SK-N-SH (cell line): ENCODE results near the gene EPHB4.

Experiments
- CTCF ChIP-seq: fragments of 200-600 bp; sonication (generic); IDR thresholded peaks from 2 replicates; pipeline ENCODE4 v1.6.1; 2017; ENCODE audit warnings: antibody characterized with exemption, mild to moderate bottlenecking, moderate library complexity
- EP300 ChIP-seq, 2 experiments: IDR thresholded peaks; 2 replicates each; pipeline versions ENCODE4 v1.4.0 to v1.6.1; 2012; ENCODE audit warnings: borderline replicate concordance in 1 of 2, low read depth in 1 of 2, low read length in 1 of 2
- EZH2phosphoT487 ChIP-seq: fragments of 200-600 bp; sonication (generic); IDR thresholded peaks from 2 replicates; pipeline ENCODE4 v1.6.1; 2017; ENCODE audit warnings: low read depth, mixed run types, mild to moderate bottlenecking, antibody characterized with exemption, moderate library complexity, borderline replicate concordance
- GATA2 ChIP-seq: sonication (generic); formaldehyde crosslinking; IDR thresholded peaks from 2 replicates; pipeline ENCODE4 v1.5.0; 2020; ENCODE audit warnings: mild to moderate bottlenecking, missing genetic modification reagents
- JUND ChIP-seq: IDR thresholded peaks from 2 replicates; pipeline ENCODE4 v1.4.0; 2012
- MXI1 ChIP-seq: IDR thresholded peaks from 2 replicates; pipeline ENCODE4 v1.6.1; 2012; ENCODE audit warnings: mild to moderate bottlenecking, low read depth, low read length, improper control_type of control experiment
- POLR2AphosphoS5 ChIP-seq: IDR thresholded peaks from 2 replicates; pipeline ENCODE4 v1.6.1; 2012; ENCODE audit warnings: low read depth, low read length
- RAD21 ChIP-seq: IDR thresholded peaks from 2 replicates; pipeline ENCODE4 v1.6.1; 2012; ENCODE audit warnings: mild to moderate bottlenecking, low read length
- TAF1 ChIP-seq: IDR thresholded peaks from 2 replicates; pipeline ENCODE4 v1.6.1; 2012; ENCODE audit warnings: low read depth, mild to moderate bottlenecking, low read length, moderate library complexity, borderline replicate concordance
- YY1 ChIP-seq: IDR thresholded peaks from 2 replicates; pipeline ENCODE4 v1.4.0; 2012; ENCODE audit warnings: low read depth, mild to moderate bottlenecking

DNA sequence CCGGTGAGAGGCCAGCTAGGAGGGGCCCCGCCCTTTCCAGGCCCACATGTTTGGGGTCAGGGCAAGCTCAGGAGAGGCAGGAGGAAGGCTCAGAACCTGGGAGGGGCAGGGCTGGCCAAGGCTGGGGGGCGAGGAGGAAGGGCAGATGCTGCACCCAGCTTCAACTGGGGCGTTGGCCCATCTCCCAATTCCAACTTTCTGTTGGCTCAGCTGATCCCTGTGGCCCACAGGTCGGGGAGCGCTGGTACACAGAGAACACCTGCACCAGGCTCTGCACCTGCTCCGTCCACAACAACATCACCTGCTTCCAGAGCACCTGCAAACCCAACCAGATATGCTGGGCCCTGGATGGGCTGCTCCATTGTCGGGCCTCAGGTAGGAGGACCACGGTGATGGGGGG lies 53.8 kb downstream of the EPHB4 start:
- no peak for TF ChIP-seq EP300 (IDR thresholded peaks at IDR 0.05; ENCODE audit: borderline replicate concordance in 1 of 2, low read depth in 1 of 2, low read length in 1 of 2)
- TF ChIP-seq POLR2AphosphoS5 = no peak
- TF ChIP-seq MXI1 = no peak
- TF ChIP-seq CTCF = no peak
- no peak for TF ChIP-seq TAF1
- no peak for TF ChIP-seq RAD21
- no peak for TF ChIP-seq EZH2phosphoT487
- no peak for TF ChIP-seq JUND
- no peak for TF ChIP-seq GATA2
- TF ChIP-seq YY1 = no peak
